B cell (primary cell): ENCODE data around the gene PRX.

Experiments used
- CTCF ChIP-seq: fragments of 200-600 bp; IDR thresholded peaks from one replicate; pipeline ENCODE4 v1.8.0; 2022; ENCODE audit warnings: antibody characterized with exemption, mild to moderate bottlenecking
- EZH2 ChIP-seq: IDR thresholded peaks from 2 replicates; pipeline ENCODE4 v1.6.1; 2012; ENCODE audit warnings: borderline replicate concordance, low read depth, mild to moderate bottlenecking, moderate library complexity, low read length; ENCODE audit not compliant: insufficient read depth, poor library complexity, severe bottlenecking

- TF ChIP-seq CTCF (no peak), EZH2 (no peak)
These were observed 26.0 kb downstream of the PRX start for GRCh38 chr19:40387155-40387554.
